T-helper 2 cell treated with Interferon-gamma antibody and Interleukin-4, amounts not matched to agents 100 ng/mL and 5 ng/mL, for 36 hours (primary cell): Measurements from ENCODE around the gene ELMO3. TPM values are rescaled to one million over a fixed set of nuclear protein-coding genes. Genes with fewer than 3 reads are reported as not detected.

Experiments used
- intact Hi-C: fragments of 100-400 bp; cut with micrococcal nuclease; formaldehyde crosslinking; loops from one replicate; pipeline ENCODE4 v1.15.1; 2023
- total RNA-seq: library from RNA; stranded (reverse); gene quantifications from 2 replicates; pipeline ENCODE4 v1.2.3, GENCODE V29; 2022

ELMO3 gene
- 7.4 and 8.2 TPM in 2 replicates for total RNA-seq

GRCh38 chr16:67199011-67199807 lies at the start of gene ELMO3:
TSS of gene ELMO3 (plus strand) at chr16:67199131. CDS start at chr16:67199327, 196 bp downstream.
- intact Hi-C loops = no loop called here

DNA sequence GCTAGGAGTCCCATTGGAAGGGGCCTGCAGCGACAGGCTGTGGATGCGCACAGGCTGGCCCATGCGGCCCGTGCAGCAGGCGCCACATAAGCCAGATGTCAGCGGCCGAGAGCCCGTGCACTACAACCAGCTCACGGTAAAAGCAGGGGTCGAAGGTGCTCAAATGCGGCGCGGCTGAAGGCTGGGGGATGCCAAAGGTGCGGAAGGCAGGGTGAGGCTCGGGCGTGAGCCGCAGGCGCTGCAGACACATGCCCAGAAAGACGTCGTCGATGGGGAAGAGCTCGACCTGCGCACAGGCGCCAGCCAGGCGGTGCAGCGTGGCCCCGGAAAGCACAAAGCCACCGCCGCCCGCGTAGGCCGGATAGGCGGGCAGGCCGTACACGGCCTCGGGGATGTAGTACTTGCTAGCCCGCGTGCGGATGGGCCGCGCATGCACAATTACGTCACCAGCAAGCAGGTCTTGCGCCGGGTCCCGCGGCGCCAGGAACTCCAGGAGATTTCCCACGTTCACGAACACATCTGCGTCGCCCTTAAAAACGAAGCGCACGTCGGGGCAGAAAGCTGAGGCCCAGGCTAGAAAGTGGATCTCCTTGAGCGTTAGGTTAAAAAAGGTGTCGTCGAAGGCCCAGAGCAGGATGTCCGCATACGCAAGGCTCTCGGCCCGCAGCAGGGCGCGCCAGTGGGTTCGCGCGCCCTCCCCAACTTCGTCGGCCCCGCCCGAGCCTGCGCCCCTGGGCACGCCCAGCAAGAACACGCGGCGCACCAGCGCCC lies 49.5 kb upstream of the ELMO3 start:
- intact Hi-C loops = no loop called here

DNA sequence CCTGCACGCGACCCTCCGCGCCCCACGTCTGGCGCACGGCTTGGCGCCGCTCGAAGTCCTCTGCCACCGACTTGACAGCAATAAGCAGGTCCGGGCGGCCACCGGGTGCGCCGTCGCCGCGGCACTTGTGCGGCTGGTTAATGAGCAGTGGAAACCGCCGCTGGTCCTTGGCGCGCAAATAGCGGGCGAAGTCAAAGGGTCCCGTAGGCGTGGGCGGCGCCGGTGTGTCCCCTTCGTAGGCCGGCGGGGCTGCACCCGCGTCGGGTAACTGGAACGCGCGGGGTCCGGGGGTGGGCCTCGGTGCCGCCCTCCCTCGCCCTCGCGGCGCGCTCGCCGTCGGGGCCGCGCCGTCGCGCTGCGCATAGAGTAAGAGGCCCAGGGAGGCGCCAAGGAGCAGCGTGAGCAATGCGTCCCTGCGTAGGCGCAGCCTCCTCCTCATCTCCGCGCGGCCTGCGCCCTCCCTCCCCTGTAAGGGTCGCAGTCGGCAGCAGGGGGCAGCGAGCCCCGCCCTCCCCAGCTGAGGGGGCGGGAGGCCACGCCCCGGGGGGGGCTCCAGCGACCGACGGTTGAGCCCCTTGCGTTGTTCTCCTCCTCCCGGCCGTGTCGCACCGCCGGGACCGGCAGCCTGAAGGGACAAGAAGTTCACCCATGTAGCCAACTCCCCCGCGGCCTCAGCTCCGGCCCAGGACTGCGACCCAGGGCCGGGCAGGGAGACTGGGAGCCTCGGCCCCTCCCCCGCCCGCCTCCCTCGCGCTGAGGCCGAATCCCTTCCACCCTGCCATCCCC lies 48.7 kb upstream of the ELMO3 start:
- intact Hi-C loops = no loop called here

DNA sequence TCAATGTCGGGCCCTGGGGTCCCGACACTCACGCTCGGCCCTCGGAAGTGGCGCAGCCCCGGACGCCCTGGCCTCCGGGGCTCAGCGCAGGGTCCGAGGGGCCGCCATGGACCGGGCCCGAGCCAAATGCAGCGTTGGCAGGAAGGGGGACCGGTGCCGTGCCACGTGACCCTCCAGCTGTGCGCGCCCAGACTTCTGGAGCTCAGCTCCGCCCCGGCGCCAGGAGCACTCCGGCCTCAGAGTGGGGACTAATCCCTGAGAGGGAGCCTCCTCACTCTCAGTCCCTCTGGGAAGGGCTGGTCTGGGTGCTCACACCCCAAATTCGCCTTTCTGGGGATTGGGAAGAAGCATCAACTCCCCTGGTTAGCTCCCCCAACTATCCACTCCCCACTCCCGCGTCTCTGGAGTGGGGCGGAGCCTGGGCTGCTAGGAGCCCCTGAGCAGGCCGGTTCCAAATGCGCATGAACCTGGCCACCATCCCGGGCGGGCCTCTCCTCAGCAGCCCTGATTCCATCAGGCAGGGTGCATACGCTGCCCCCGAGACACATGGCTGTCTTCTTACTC lies 48.0 kb upstream of the ELMO3 start, which contains the start of gene B3GNT9:
B3GNT9 (minus strand) TSS at position 166 of the 564 bp plus-strand sequence. CDS start 513 bp downstream, outside the sequence.
- intact Hi-C loops = no loop called here

- intact Hi-C loops = no loop called here
Observed at GRCh38 chr16:67151431-67152097, 47.4 kb upstream of the ELMO3 start.

GRCh38 chr16:67154578-67155294 lies 44.2 kb upstream of the ELMO3 start:
- intact Hi-C loops = loop anchor here (1.0 to 5.0 kb wide), 6 partner anchors 47 to 207 kb away; partner anchors contain the start of genes CES3, FHOD1, PHAF1 and SLC9A5

- intact Hi-C loops = loop anchor here (1.0 to 5.0 kb wide), 6 partner anchors 48 to 208 kb away; partner anchors contain the start of genes CES3, FHOD1, PHAF1 and SLC9A5
Observed at GRCh38 chr16:67155295-67156142, 43.4 kb upstream of the ELMO3 start.

- intact Hi-C loops = loop anchor here (5.0 kb wide), 4 partner anchors 49 to 209 kb away; partner anchors contain the start of genes CES3, FHOD1, PHAF1 and SLC9A5
Observed at GRCh38 chr16:67156143-67156844, 42.6 kb upstream of the ELMO3 start.

DNA sequence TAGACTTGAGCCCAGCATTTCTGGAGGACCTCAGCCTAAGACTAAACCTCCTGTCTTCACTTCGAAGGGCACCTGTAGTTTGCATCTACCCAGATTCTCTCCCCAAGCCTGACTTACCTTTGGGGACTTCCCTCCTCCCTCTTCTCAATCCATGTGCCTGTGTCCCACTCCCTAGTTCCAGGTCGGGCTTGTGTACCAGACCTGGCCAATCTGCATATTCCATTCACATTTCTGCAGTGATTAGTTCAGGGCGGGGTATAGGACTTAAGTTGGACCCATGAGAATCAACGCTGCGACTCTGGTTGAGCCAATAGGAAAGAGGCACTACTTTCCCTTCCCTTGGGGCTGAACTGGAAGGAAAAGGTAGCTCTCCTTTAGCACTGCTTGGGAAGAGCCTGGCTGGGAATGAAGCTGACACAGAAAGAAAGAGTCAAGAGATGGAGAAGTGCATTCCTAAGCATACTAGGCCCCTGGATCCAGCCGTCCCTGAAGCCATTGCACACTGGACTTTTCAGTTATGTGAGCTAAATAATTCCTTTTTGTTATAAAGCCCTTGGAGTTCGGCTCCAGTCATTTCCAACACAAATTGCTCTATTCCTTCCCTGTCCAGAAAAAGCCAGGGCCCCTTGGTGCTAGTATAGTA lies 41.7 kb upstream of the ELMO3 start:
- intact Hi-C loops = loop anchor here (5.0 kb wide), 4 partner anchors 50 to 210 kb away; partner anchors contain the start of genes CES3, FHOD1, PHAF1 and SLC9A5

- intact Hi-C loops = loop anchor here (2.0 to 5.0 kb wide), 5 partner anchors 51 to 211 kb away; partner anchors contain the start of genes CES3, FHOD1, PHAF1 and SLC9A5
Observed at GRCh38 chr16:67157892-67158635, 40.9 kb upstream of the ELMO3 start.

GRCh38 chr16:67158637-67159600 lies 40.0 kb upstream of the ELMO3 start:
- intact Hi-C loops = loop anchor here (2.0 to 5.0 kb wide), 5 partner anchors 52 to 212 kb away; partner anchors contain the start of genes CES3, FHOD1, PHAF1 and SLC9A5

DNA sequence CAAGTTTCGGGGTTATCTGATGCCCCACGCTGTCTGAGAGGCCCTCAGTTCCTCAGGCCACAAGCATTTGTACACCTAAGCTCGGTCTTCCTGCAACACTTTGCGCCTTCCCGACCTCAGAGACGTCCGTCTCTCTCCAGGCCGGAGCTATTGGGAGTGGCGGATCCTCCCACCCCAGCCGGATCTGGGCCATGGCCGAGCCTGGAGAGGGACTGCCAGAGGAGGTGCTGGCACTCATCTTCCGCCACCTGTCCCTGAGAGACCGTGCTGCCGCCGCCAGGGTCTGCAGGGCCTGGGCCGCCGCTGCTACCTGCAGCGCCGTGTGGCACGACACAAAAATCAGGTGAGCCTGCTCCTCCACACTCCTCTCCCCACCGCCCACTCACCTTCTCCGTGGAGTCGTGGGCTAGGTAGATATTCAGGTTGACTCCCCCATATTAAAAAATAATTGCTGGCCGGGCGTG lies 37.3 kb upstream of the ELMO3 start:
- intact Hi-C loops = loop anchor here (2.0 kb wide), 1 partner anchor 13 kb away; no protein-coding TSS in a partner anchor

DNA sequence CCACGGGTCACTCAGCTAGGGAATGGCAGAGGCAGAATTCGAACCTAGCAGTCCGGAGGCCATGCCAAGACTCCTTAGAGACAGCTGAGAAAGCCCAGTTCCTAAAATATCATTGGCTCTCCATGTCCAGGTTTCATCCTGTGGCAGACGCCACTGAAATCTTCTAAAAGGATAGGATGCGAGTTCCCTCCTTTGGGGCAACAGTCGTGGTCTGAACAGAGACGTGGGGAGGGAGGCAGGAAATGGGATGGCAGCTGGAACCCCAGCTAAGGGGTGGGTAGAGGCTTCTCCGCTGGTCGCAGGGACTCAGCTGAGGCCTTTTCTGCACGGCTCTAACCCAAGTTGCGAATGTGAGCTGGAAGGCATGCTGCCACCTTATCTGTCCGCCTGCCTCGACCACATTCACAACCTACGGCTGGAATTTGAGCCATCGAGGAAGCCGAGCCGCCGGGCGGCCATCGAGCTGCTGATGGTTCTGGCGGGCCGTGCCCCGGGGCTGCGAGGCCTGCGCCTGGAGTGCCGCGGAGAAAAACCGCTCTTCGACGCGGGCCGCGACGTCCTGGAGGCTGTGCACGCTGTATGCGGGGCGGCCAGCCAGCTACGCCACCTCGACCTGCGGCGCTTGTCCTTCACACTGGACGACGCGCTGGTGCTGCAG lies 36.3 kb upstream of the ELMO3 start:
- intact Hi-C loops = no loop called here

DNA sequence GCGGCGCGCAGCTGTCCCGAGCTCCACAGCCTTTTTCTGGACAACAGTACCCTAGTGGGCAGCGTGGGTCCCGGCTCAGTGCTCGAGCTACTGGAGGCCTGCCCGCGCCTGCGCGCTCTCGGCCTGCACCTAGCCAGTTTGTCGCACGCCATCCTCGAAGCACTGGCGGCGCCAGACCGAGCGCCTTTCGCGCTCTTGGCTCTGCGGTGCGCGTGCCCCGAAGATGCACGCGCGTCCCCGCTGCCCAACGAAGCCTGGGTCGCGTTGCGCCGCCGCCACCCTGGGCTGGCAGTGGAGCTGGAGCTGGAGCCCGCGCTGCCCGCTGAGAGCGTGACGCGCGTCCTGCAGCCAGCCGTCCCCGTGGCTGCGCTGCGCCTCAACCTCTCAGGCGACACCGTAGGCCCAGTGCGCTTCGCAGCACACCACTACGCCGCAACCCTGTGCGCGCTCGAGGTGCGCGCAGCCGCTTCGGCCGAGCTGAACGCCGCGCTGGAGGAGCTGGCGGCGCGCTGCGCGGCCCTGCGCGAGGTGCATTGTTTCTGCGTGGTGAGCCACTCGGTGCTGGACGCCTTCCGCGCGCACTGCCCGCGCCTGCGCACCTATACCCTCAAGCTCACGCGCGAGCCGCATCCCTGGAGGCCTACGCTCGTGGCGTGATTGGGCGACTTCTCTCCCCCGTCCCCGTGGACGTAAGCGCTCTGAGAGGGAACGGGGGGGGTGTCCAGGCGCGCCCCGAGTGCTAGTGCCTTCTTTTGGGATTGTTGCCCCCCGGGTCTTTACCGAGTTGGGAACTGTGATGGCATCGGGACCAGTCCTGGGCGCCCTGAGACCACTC lies 35.5 kb upstream of the ELMO3 start:
- intact Hi-C loops = no loop called here
